Natural killer cell treated with Interleukin-12 subunit alpha and Interleukin-12 subunit beta and Interleukin-15 and Interleukin-18, amount 100 ng/mL, for 72 hours (primary cell): Measurements from ENCODE around the gene VEGFA. TPM values are rescaled to one million over a fixed set of nuclear protein-coding genes. Genes with fewer than 3 reads are reported as not detected.

Source experiments
- ATAC-seq, 2 donors: fragments of 150-1000 bp; cut with Tn5 transposase in 1 of 2; sonication (Bioruptor Pico), chemical (Tn5 transposase) in 1 of 2; 2 replicates each; pipeline ENCODE4 v1.10.0; 2021
- DNase-seq: peaks from one replicate; pipeline ENCODE4 v3.0.0; 2022; ENCODE audit warnings: low spot score
- H3K27ac Mint-ChIP-seq, 2 donors: 1 replicate in 1 of 2; 2 replicates in 1 of 2; pipeline ENCODE4 v1.8.0; 2022; ENCODE audit warnings: mixed read lengths in 2 of 2, mild to moderate bottlenecking in 1 of 2, moderate library complexity in 1 of 2
- H3K27me3 Mint-ChIP-seq, 2 donors: 1 replicate in 1 of 2; 2 replicates in 1 of 2; pipeline ENCODE4 v1.8.0; 2022; ENCODE audit warnings: mixed read lengths in 2 of 2
- H3K36me3 Mint-ChIP-seq: one replicate; pipeline ENCODE4 v1.8.0; 2022; ENCODE audit warnings: mixed read lengths
- H3K4me1 Mint-ChIP-seq, 2 donors: 1 replicate in 1 of 2; 2 replicates in 1 of 2; pipeline ENCODE4 v1.8.0; 2022; ENCODE audit warnings: low read depth in 2 of 2, mixed read lengths in 2 of 2, mild to moderate bottlenecking in 1 of 2
- H3K4me3 Mint-ChIP-seq: one replicate; pipeline ENCODE4 v1.8.0; 2022; ENCODE audit warnings: mixed read lengths
- H3K9me3 Mint-ChIP-seq: 2 replicates; pipeline ENCODE4 v1.8.0; 2022; ENCODE audit warnings: mixed read lengths
- total RNA-seq, 2 donors: library from RNA; stranded (reverse); gene quantifications; one replicate each; pipeline ENCODE4 v1.2.3, GENCODE V29; 2022

Gene VEGFA
- total RNA-seq, 2 donors from 2014 or later = 36.8 to 43.0 TPM

DNA sequence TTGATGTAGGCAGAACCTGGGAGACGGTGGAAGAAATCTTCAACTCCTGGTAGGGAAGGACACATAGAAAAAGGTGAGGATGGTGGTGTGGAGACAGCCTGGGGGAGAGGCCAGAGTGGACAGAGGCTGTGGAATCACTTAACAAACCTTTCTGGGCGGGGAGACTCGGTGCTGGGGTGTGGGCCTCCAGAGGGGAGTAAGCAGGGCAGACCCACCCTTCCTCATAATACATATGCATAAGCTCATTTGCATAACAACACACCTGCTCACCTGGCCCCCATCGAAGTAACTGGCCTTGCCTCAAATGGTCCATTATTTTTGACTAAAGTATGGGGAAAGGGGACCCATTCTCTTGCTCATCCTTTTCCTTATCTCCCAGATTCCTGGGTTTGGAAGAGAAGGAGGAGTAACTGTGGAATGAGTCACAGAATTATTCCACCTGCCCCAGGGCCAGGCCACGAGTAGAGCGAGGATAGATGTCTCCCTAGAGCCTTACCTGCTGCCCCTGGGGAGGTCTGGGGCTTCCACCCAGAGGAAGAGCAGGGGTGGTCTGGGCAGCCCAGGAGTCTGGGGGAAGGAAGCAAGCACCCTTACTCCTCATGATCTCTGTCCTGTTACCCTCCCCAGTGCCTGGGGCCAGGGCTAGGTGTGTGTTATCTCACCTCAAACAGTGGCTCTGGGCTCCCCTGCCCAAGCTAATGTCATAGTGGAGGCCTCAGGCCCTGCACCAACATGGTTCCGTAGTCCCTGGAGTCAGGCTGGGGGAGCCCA, 10.7 kb upstream of the VEGFA start:
- Mint-ChIP-seq H3K36me3 (no peaks in the 10 kb centered on the region), H3K27me3 (peaks cover 8 to 13% of the 10 kb centered on the region in 2 donors), H3K9me3 (no peaks in the 10 kb centered on the region), H3K4me3 (no peak overlapping the region), H3K27ac (no peak overlapping the region), H3K4me1 (peaks cover 4 to 8% of the 10 kb centered on the region in 2 donors)
- DNase-seq (no peak), ATAC-seq (no peak)

DNA sequence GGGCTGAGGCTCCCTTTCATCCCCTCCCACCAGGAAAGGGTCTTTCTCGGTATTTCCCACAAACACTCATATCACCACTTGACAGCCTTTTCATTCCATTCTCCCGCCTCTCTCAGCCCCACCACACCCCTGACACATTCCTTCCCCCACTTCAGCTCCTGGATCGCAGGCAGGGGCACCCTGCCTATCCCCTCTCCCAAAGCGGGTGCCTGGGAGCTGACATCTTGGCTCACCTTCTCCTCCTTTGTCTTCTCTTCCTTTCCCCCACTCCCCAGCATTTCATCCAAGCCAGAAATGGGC, 10.2 kb upstream of the VEGFA start:
- Mint-ChIP-seq H3K4me3 (no peak overlapping the region), H3K36me3 (no peaks in the 10 kb centered on the region), H3K9me3 (no peaks in the 10 kb centered on the region), H3K27ac (no peak overlapping the region), H3K4me1 (peaks cover 4 to 8% of the 10 kb centered on the region in 2 donors), H3K27me3 (peaks cover 8 to 13% of the 10 kb centered on the region in 2 donors)
- no peak for ATAC-seq
- DNase-seq = no peak

DNA sequence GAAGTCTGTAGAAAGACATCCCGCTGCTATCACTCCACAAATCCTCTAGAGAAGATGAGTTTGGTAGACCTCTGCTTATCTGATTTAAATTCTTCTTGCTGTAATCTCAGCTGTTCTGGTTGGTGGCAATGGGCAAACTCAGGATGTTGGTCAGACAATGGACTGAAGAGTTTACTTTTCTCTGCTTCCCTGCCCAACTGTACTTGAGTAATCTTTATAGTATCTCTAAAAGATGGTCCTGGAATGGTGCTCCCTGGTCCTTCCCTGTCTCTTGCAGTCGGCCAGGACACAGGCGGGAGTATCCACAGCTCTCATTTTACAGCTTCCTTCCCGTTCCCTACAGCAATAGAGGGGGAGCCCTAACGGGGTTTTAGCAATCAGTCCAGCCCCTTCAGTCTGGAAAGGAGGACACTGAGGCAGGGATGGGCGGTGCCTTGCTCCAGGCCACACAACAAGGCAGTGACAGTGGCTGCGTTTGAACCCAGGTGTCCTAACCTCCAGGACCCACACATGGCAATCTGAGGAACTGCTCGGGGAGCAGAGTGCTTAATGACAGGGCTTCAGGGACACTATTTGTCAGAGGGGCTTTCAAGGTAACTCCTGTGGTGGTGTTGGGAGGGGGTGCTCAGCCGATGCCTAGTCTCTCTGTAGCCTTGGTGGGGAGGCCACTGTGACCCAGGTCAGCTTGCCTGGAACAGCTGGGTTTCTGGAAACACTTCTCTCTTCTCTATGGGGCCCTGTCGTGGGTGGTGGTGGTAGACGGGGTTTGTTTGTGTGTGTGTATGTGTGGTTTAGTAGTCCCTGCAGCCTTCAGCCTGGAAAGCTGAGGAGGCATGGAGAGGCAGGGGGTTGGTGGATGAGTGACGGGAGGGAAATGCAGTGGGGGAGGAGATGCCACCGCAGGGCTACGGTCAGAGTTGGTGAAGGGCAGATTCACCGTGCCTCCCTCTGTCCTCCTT, 9.5 kb upstream of the VEGFA start:
- Mint-ChIP-seq H3K4me1 (peaks cover 3% of the 10 kb centered on the region in 2 donors), H3K4me3 (no peak overlapping the region), H3K36me3 (no peaks in the 10 kb centered on the region), H3K27ac (no peak overlapping the region), H3K9me3 (no peaks in the 10 kb centered on the region), H3K27me3 (peaks cover 4 to 12% of the 10 kb centered on the region in 2 donors)
- no peak for DNase-seq
- ATAC-seq = no peak

DNA sequence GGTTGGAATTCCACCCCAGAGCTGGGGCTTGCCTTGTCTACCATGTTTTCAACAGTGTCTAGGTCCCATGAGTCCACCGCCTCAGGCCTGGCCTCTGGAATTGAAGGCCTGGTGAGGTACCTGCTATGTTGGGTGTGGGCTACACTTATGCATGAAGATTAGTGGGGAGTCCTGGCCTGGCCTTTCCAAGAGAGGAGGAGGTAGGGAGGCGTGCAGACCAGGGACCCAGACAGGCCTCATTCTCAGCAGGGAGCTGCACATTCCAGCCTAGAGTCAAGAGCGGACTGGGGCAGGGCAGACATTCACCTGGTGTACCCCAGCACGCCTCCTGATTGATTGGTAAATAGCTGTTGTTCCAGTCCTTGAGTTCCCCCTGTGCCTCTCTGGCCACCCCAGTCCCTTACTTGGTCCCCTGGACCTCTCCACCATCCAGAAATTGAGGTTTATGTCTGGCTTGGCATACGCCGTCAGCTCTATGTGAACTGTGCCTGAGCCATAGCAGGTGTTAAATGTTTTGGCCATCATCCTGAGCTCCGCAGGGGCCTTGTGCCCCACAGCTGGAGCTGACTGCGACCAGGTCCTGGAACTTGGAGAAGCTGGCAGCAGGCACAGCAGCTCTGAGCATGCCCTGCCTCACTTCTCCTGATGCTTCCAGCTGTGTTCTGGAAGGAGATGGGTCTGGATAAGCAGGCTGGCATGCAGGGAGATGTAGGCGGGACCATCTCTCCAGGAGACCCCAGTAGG, 8.2 kb upstream of the VEGFA start:
- no peaks in the 10 kb centered on the region for H3K9me3 Mint-ChIP-seq
- H3K4me3 Mint-ChIP-seq = no peak overlapping the region
- H3K36me3 Mint-ChIP-seq = no peaks in the 10 kb centered on the region
- H3K4me1 Mint-ChIP-seq = no peaks in the 10 kb centered on the region
- ATAC-seq = no peak
- H3K27ac Mint-ChIP-seq = no peak overlapping the region
- no peak for DNase-seq
- H3K27me3 Mint-ChIP-seq = peaks cover 0 to 9% of the 10 kb centered on the region in 2 donors

DNA sequence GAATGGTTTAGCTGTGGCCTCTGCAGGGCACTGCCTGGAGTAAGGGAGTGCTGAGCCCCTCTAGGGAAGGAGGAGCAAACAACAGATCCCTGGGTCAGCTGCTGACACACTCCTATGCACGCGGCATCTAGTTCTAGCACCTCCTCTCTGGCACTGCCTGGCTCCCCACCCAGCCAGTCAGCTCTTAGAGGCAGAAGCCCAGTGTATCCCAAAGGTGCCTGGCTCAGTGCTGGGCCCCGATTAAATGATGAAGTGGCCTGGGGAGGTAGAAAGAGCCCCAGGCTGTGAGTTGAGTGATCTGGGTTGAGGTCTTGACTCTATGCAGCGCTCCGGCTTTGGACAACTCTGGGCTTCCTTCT, 7.6 kb upstream of the VEGFA start:
- Mint-ChIP-seq H3K4me3 (no peak overlapping the region), H3K9me3 (no peaks in the 10 kb centered on the region), H3K4me1 (no peaks in the 10 kb centered on the region), H3K27me3 (peaks cover 0 to 9% of the 10 kb centered on the region in 2 donors), H3K27ac (no peak overlapping the region), H3K36me3 (no peaks in the 10 kb centered on the region)
- no peak for DNase-seq
- no peak for ATAC-seq

DNA sequence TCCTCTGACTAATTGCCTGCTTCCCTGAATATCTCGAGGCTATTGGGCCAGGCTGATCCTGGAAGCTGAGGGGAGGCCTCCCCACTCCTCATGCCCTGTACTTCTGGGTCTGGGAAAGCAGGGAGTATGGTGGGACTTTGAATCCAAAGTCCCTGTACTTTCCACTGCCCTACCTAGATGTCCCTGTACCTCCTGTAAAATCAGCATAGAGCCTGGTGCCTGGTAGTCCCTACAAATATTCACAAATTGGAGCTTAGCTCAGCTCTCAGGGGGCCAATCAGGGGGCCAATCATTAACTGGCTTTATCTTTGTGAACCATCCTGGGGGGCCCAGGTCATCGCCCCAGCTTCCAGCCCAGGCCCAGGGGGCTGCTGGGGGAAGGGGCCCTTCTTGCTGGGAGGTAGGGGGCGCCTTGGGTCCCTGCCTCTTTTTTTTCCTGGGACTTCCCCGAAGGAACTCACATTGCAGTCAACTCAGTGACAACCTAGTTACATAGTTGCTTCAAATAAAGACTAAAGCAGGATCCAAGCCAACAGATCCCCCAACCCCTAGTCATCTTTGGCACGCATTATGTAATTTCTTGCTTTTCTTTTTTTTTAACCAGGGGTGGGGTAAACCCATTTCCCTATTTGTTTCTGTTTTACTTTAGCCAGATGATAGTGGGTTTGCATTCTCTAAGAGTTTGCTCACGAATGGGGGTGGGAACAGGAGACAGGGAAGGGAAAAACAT, 6.9 kb upstream of the VEGFA start:
- no peaks in the 10 kb centered on the region for H3K36me3 Mint-ChIP-seq
- DNase-seq (no peak), ATAC-seq (no peak)
- no peaks in the 10 kb centered on the region for H3K9me3 Mint-ChIP-seq
- no peak overlapping the region for H3K4me3 Mint-ChIP-seq
- H3K27me3 Mint-ChIP-seq = peaks cover 0 to 9% of the 10 kb centered on the region in 2 donors
- no peak overlapping the region for H3K27ac Mint-ChIP-seq
- no peaks in the 10 kb centered on the region for H3K4me1 Mint-ChIP-seq

DNA sequence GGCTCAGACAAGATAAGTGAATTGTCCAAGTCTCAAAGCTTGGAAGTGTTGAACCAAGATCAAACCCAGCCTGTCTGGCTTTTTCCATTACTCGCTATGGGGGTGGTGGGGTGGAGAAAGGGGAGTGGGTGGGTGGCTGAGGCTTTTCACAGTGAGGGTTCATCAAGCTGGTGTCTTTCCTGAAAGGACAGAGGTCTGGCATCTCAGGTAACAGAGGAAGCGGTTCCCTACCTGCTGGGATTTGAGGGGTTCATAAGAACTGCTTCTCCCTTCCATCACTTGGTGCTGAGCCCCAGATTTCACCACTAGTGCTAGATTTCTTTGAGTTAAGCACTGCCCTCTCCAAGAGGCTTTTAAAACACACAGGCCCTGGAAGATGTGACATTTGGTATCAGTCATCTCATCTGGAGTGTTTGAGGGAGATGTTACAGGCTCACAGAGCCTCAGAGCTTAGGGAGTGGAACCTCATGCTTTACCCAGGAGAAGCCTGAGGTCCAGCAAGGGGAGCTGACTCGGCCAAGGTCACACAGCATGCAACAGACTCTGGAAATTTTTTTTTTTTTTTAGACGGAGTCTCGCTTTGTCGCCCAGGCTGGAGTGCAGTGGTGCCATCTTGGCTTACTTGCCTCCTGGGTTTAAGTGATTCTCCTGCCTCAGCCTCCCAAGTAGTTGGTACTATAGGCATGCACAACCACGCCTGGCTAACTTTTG, 6.0 kb upstream of the VEGFA start:
- H3K4me1 Mint-ChIP-seq = no peaks in the 10 kb centered on the region
- no peak for DNase-seq

DNA sequence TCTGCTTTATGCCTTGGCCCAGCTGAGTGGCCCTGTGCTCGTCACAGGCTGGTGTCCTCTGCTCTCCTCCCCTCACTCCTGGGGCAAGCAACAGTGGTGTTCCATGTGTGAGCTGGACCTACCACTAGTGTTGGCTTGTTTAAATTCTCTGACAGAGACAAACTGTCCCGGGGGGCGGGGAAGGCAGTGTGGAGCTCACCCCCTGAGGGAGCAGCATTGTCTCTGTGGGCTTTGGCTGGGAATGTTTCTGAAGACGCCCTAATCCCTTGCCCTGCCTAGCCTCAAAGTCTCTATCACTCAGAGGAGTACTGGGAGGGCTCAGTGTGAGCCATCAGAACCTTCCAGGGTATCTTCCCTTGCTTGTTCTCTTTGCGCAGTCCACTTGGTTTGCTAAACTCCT, 5.2 kb upstream of the VEGFA start:
- no peaks in the 10 kb centered on the region for H3K9me3 Mint-ChIP-seq
- H3K27me3 Mint-ChIP-seq = peaks cover 0 to 9% of the 10 kb centered on the region in 2 donors
- no peak for ATAC-seq
- DNase-seq = no peak
- peaks cover 5 to 6% of the 10 kb centered on the region in 2 donors for H3K4me1 Mint-ChIP-seq
- no peak overlapping the region for H3K27ac Mint-ChIP-seq
- no peaks in the 10 kb centered on the region for H3K36me3 Mint-ChIP-seq
- no peak overlapping the region for H3K4me3 Mint-ChIP-seq

More for the DNA sequence above, 6.0 kb upstream of the VEGFA start:
- ATAC-seq = no peak
- Mint-ChIP-seq H3K9me3 (no peaks in the 10 kb centered on the region), H3K36me3 (no peaks in the 10 kb centered on the region), H3K27ac (no peak overlapping the region), H3K4me3 (no peak overlapping the region), H3K27me3 (peaks cover 0 to 9% of the 10 kb centered on the region in 2 donors)

DNA sequence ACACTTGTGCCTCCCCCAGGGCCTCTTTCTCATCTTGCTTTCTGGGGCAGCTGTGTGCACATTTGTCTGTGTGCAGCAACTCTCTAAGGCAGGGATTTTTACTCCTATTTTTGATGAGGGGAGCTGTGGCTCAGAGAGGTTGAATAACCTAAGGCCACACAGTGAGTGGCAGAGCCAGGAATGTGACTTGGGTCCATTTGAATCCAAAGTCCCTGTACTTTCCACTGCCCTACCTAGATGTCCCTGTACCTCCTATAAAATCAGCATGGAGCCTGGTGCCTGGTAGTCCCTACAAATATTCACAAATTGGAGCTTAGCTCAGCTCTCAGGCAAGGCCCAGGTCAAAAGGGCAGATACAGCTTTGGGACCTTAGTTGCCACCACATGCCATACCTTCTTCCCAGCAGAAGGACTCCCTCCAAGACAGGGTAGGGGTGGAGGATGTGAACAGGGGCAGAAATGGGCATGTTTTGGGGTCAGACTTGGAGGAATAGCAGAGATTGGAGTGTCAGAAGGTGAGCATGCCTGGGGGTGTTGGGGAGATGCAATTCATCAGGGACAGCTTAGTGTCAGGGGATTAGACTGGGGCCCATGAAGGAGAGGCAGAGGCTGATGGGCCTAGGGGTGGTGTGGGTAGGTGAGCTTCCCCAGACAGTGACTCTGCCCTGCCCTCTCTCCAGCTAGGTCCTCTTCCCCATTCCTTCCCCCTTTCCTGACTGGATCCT, 4.1 kb upstream of the VEGFA start:
- DNase-seq = no peak
- no peaks in the 10 kb centered on the region for H3K9me3 Mint-ChIP-seq
- no peak for ATAC-seq
- peaks cover 0 to 2% of the 10 kb centered on the region in 2 donors for H3K27me3 Mint-ChIP-seq
- peaks cover 6 to 10% of the 10 kb centered on the region in 2 donors for H3K4me1 Mint-ChIP-seq
- H3K4me3 Mint-ChIP-seq = no peak overlapping the region
- H3K27ac Mint-ChIP-seq = no peak overlapping the region
- no peaks in the 10 kb centered on the region for H3K36me3 Mint-ChIP-seq

DNA sequence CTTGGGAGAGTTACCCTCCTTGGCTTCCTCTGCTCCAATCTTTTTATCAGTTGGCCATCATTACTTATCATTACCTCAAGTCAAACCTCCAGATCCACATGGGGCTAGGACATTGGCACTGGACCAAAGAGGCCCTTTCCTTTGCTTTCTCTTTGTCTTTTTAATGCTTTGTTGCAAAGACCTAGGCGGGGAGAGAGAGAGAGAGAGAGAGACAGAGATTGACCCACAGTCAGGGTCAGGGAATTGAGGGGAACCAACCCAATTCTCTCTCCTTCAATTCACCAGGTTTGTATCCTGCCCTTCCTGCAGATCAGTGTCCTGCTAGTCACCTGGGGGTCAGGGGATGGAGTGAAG, 3.5 kb upstream of the VEGFA start:
- no peak for ATAC-seq
- H3K27me3 Mint-ChIP-seq = peaks cover 0 to 2% of the 10 kb centered on the region in 2 donors
- peaks cover 6 to 10% of the 10 kb centered on the region in 2 donors for H3K4me1 Mint-ChIP-seq
- no peak overlapping the region for H3K4me3 Mint-ChIP-seq
- no peaks in the 10 kb centered on the region for H3K36me3 Mint-ChIP-seq
- DNase-seq = no peak
- H3K9me3 Mint-ChIP-seq = no peaks in the 10 kb centered on the region
- no peak overlapping the region for H3K27ac Mint-ChIP-seq

DNA sequence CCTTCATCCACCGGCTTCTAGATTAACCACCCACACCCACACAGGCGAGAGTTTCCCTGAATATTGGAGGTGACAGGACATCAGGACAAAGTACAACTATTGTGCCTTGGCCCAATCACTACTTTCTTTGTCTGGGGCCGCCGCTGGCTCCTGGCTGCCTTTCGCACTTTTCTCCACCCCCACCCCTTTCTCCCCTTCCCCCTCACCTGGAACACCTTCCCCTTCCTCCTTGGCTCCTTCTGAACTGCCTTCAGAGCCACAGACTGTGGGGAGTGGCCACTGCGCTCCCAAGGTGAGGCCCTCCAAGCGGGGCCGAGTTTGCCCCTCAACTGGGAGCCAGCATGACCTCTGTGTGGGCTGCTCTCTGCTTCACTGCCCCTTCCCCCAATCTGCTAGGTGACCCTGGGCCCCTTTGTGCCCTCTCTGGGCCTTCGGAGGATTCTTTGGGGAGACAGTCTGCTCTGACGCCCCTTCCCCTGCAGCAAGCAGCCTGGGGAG, 3.0 kb upstream of the VEGFA start:
- no peak for ATAC-seq
- H3K27me3 Mint-ChIP-seq = peaks cover 0 to 2% of the 10 kb centered on the region in 2 donors
- no peaks in the 10 kb centered on the region for H3K36me3 Mint-ChIP-seq
- DNase-seq = no peak
- H3K27ac Mint-ChIP-seq = no peak overlapping the region
- H3K9me3 Mint-ChIP-seq = no peaks in the 10 kb centered on the region
- no peak overlapping the region for H3K4me3 Mint-ChIP-seq
- peaks cover 7 to 10% of the 10 kb centered on the region in 2 donors for H3K4me1 Mint-ChIP-seq
